AG04450 (cell line): Measurements from ENCODE around the gene USP7. TPM values are rescaled to one million over a fixed set of nuclear protein-coding genes. Genes with fewer than 3 reads are reported as not detected.

Source experiments
- CTCF ChIA-PET: fragments of 300-600, 350-600 bp; formaldehyde crosslinking; extraction: SDS; loops from one replicate; lab custom pipeline; 2022; ENCODE audit warnings: antibody characterized with exemption, inconsistent platforms; lab: Charles Lee
- POLR2A ChIA-PET: fragments of 350-600 bp; formaldehyde crosslinking; extraction: SDS; loops from one replicate; lab custom pipeline; 2021; ENCODE audit warnings: antibody characterized with exemption, inconsistent platforms; lab: Yijun Ruan, JAX
- DNase-seq: peaks from one replicate; pipeline ENCODE4 v3.0.0-alpha.2; 2011; ENCODE audit warnings: low read depth, low spot score
- H3K27ac ChIP-seq: one replicate; pipeline ENCODE4 v1.5.1; 2012; ENCODE audit warnings: low read depth, low read length, control low read depth
- H3K27me3 ChIP-seq: one replicate; pipeline ENCODE4 v1.6.0; 2012; ENCODE audit warnings: low read length; ENCODE audit not compliant: control insufficient read depth, insufficient read depth
- H3K4me3 ChIP-seq: 2 replicates; pipeline ENCODE4 v1.5.1; 2011; ENCODE audit warnings: mild to moderate bottlenecking, low read depth, low read length, control low read depth
- H3K9me3 ChIP-seq: 2 replicates; pipeline ENCODE4 v1.5.1; 2012; ENCODE audit warnings: low read length; ENCODE audit not compliant: control insufficient read depth, insufficient read depth
- polyA plus RNA-seq: library from polyadenylated mRNA; depleted of rRNA; stranded (reverse); fragments of >200 nt; gene quantifications from 2 replicates; pipeline ENCODE4 v1.2.3, GENCODE V29; 2011
- TF ChIP-seq, protein P1 (sequence below): IDR thresholded peaks from 2 replicates; pipeline ENCODE4 v1.5.1; 2011; ENCODE audit warnings: low read depth, low read length, control low read depth, inconsistent platforms

USP7 gene
- polyA plus RNA-seq, 1 experiment, result 26.9 TPM

DNA sequence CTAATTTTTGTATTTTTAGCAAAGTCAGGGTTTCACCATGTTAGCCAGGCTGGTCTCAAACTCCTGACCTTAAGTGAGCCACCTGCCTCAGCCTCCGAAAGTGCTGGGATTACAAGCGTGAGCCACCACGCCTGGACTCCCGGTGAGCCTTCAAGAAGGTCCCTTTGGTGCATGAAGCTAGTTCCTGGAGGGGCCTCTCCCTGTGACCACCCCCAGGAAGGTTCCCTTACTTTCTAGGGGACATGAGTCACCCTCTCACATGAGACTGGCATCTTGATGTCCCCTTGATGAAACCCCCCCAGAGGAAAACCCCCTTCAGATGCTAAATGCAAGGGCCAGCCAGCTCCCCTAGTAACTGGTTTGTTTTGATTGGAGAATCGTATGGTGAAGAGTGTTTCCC lies 107.7 kb downstream of the USP7 start:
- CTCF ChIA-PET, result interaction anchor here (4.5 kb wide), 1 partner anchor 24 kb away, joined by 17 read pairs; no protein-coding TSS in a partner anchor
- Histone ChIP-seq H3K9me3 (no peaks in the 10 kb centered on the region; the same call in 1 of the 2 replicates), H3K4me3 (no peak overlapping the region), H3K27ac (peak overlapping the region; percentile 11), H3K27me3 (no peaks in the 10 kb centered on the region)
- no peak for DNase-seq
- POLR2A ChIA-PET, result interaction anchor here (1.4 kb wide), 1 partner anchor 13 kb away, joined by 4 read pairs; the partner anchor contains the start of gene CARHSP1
- TF ChIP-seq, protein P1, sequence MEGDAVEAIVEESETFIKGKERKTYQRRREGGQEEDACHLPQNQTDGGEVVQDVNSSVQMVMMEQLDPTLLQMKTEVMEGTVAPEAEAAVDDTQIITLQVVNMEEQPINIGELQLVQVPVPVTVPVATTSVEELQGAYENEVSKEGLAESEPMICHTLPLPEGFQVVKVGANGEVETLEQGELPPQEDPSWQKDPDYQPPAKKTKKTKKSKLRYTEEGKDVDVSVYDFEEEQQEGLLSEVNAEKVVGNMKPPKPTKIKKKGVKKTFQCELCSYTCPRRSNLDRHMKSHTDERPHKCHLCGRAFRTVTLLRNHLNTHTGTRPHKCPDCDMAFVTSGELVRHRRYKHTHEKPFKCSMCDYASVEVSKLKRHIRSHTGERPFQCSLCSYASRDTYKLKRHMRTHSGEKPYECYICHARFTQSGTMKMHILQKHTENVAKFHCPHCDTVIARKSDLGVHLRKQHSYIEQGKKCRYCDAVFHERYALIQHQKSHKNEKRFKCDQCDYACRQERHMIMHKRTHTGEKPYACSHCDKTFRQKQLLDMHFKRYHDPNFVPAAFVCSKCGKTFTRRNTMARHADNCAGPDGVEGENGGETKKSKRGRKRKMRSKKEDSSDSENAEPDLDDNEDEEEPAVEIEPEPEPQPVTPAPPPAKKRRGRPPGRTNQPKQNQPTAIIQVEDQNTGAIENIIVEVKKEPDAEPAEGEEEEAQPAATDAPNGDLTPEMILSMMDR, result no peak

DNA sequence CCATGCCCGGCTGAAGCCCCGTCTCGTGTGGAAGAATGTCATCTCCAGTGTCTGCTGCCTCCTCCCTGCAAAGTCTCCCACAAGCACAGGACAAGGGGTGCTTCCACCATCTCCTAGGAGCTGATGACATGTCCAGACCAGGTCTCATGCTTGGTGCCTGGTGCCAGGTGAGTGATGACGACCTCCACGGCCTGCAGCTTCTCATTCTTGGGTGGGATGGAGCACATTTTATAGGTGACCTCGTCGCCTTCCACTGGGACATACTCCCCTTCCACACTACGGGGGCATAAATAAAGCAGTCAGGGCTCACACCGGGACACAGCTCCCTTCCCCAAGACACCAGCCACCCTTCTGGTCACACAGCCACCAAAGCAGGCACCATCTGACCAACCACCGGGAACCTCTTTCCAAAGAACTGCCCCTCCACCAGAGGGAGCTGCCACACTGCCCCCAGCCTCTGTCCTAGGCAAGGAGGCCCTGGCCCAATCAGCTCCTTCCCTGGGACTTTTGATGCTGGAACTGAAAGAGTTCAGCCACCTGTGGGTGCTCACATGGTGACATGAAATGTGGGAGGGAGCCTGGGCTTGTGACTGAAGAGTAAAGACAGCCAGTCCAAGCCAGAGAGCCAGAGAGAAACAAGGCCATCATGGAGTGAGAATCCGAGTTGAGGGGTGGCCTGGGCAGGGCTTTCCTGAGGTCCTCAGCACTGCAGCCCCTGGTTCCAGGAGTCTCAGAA lies 108.5 kb downstream of the USP7 start:
- no peaks in the 10 kb centered on the region; the same call in 1 of the 2 replicates for H3K9me3 ChIP-seq
- CTCF ChIA-PET, result interaction anchor here (4.5 kb wide), 1 partner anchor 25 kb away, joined by 17 read pairs; no protein-coding TSS in a partner anchor
- H3K27ac ChIP-seq, result no peak overlapping the region
- TF ChIP-seq, protein P1, result peak; percentile 28
- no peak for DNase-seq
- H3K4me3 ChIP-seq, result no peak overlapping the region
- POLR2A ChIA-PET, result interaction anchor here (1.4 kb wide), 1 partner anchor 13 kb away, joined by 4 read pairs; the partner anchor contains the start of gene CARHSP1
- H3K27me3 ChIP-seq, result no peaks in the 10 kb centered on the region

DNA sequence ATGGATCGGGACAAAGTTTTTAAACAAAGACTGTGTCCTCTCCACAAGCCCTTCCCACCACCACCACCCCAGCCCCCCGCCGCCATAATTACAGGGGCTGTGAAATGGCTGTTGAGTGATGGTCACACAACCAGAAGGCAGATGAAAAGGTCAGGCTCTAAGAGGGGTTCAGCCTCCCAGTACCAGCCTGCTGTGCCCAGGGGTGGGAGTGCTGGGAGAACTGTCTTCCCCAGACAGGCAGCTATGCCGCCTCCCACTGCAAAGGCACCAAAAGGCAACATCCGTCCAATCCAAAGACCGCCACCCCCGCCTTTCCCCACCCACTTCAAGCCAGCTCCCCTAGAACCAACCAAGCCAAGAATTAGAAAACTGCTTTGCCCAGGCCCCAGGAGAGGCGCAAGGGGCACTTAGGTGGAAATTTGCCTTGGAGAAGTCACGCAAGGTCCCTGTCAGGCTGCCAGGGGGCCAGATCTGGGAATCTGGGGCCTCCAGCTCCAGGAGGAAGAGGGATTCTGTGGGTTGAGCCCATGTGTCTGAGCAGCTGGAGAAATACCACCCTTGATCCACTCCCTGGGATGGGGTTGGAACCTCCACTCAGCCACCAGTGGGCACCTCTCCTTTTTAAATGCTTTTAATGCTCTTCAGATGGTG lies 109.3 kb downstream of the USP7 start:
- ChIA-PET CTCF (interaction anchor here (1.3 to 4.5 kb wide), 2 partner anchors 26 to 155 kb away, joined by 3 to 17 read pairs; no protein-coding TSS in a partner anchor), POLR2A (interaction anchor here (1.8 kb wide), 1 partner anchor 14 kb away, joined by 7 read pairs; the partner anchor contains the start of gene CARHSP1)
- Histone ChIP-seq H3K27ac (no peak overlapping the region), H3K4me3 (no peak overlapping the region), H3K9me3 (no peaks in the 10 kb centered on the region; the same call in 1 of the 2 replicates), H3K27me3 (no peaks in the 10 kb centered on the region)
- DNase-seq, result no peak
- TF ChIP-seq, protein P1, result no peak

DNA sequence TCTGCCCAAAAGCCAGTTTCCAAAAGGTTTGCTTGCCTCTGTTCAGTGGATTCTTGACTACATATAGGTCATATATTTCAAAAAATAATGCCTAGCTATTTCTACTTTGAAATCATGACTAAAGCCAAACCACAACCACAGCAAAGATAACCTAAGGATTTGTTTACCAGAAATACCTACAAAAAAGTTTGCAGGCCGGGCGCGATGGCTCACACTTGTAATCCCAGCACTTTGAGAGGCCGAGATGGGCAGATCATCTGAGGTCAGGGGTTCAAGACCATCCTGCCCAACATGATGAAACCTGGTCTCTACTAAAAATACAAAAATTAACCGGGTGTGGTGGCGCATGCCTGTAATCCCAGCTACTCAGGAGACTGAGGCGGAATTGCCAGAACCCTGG lies 110.1 kb downstream of the USP7 start:
- CTCF ChIA-PET, result interaction anchor here (1.3 to 4.5 kb wide), 2 partner anchors 26 to 156 kb away, joined by 3 to 17 read pairs; no protein-coding TSS in a partner anchor
- no peaks in the 10 kb centered on the region; the same call in 1 of the 2 replicates for H3K9me3 ChIP-seq
- H3K27me3 ChIP-seq, result no peaks in the 10 kb centered on the region
- TF ChIP-seq, protein P1, result no peak
- POLR2A ChIA-PET, result interaction anchor here (1.8 kb wide), 1 partner anchor 15 kb away, joined by 7 read pairs; the partner anchor contains the start of gene CARHSP1
- no peak overlapping the region for H3K4me3 ChIP-seq
- H3K27ac ChIP-seq, result no peak overlapping the region
- DNase-seq, result no peak
